ENCODE measurements around the gene FABP1.

DNA sequence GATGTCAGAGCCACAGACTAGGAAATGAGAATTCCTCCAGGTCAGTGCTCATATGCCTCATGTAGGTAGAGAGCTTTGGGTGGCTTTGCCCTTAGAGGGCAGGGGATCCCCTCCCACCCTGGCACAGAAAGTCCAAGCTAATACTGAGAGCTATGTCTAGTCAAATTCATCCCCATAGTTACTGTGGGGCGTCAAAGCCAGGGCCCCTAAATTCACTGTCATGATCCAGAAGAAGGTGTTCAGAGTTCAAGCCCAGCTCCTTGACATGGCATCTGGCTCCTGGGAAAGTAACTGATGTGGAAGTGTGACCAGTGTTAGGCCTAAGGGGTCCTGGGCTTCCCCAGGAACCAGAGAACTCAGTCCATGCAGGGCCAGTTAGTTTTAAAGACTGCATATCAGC lies 44.1 kb upstream of the FABP1 start:
- TF ChIP-seq POLR2AphosphoS5 (IDR thresholded peaks at IDR 0.05; ENCODE audit: borderline replicate concordance, low read depth, low read length), result no peak
- no peak for TF ChIP-seq EZH2 (IDR thresholded peaks at IDR 0.05)
